GM12892 (cell line): ENCODE data around the gene ALDH18A1.

Experiments used
- POLR2A ChIP-seq: IDR thresholded peaks from 2 replicates; pipeline ENCODE4 v1.6.1; 2011; ENCODE audit warnings: low read depth, low read length, control low read depth
- POLR2AphosphoS5 ChIP-seq: IDR thresholded peaks from 2 replicates; pipeline ENCODE4 v1.6.1; 2011; ENCODE audit warnings: low read depth, low read length, control low read depth
- TAF1 ChIP-seq: IDR thresholded peaks from 2 replicates; pipeline ENCODE4 v1.6.1; 2011; ENCODE audit warnings: low read depth, mild to moderate bottlenecking, control low read depth, low read length, borderline replicate concordance

DNA sequence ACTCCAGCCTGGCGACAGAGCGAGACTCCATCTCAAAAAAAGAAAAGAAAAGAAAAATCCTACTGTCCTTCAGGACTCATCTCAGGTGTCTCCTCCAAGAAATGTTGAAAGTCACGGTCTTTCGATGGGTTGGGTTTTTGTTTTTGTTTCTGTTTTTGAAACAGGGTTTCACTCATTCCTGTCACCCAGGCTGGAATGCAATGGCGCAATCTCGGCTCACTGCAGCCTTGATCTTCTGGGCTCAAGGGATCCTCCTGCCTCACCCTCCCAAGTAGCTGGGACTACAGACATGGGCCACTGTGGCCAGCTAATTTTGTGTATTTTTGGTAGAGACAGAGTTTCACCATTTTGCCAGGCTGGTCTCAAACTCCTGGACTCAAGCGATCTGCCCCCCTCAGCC is 92.2 kb downstream of the ALDH18A1 start:
- TF ChIP-seq POLR2A, result no peak
- TF ChIP-seq POLR2AphosphoS5, result no peak
- TF ChIP-seq TAF1, result no peak
